ENCODE results near the gene CHCHD1.

DNA sequence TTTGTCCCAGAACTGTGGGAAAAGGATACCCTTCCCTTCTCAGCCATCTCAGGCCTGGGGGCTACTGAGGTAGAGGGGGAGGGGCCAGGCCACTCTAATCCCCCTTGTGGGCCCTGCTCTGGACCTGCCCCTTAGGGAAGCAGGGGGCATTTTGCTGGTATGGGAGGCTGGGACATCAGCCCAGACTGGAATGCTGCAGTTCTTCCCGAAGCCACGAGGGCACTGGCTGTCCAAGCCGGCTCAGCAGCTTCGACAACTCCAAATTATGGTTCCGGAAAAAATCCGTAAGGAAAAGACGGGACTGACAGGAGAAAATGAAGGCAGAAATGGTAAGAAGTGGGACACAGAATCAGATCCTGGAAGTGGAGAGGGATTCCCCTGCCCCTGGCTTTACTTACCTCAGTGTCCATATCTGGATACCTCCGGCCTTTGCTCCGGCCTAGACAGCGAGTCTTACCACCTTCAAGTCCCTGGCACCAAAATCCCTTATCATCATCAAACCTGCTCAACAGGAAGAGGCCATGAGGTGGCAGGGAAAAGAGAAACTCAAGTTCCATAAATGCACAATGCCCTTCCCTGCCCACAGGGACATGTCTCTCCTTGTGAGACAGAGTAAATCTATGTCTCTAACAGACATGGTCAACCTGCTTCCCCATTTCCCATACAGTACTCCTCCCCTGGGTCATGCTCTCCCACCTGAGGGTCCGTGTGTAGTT is 20.6 kb downstream of the CHCHD1 start:
- TF ChIP-seq CTCF (IDR thresholded peaks at IDR 0.05 in 2 of 3, conservative IDR thresholded peaks at IDR 0.05 in 1 of 3; ENCODE audit: borderline replicate concordance in 1 of 3, insufficient read depth in 1 of 3, low read depth in 2 of 3, low read length in 2 of 3) (no peak), POLR2AphosphoS5 (IDR thresholded peaks at IDR 0.05; ENCODE audit: low read depth, low read length) (no peak), EZH2 (IDR thresholded peaks at IDR 0.05) (no peak), ATF3 (IDR thresholded peaks at IDR 0.05) (no peak)
- TF ChIP-seq, protein P1, sequence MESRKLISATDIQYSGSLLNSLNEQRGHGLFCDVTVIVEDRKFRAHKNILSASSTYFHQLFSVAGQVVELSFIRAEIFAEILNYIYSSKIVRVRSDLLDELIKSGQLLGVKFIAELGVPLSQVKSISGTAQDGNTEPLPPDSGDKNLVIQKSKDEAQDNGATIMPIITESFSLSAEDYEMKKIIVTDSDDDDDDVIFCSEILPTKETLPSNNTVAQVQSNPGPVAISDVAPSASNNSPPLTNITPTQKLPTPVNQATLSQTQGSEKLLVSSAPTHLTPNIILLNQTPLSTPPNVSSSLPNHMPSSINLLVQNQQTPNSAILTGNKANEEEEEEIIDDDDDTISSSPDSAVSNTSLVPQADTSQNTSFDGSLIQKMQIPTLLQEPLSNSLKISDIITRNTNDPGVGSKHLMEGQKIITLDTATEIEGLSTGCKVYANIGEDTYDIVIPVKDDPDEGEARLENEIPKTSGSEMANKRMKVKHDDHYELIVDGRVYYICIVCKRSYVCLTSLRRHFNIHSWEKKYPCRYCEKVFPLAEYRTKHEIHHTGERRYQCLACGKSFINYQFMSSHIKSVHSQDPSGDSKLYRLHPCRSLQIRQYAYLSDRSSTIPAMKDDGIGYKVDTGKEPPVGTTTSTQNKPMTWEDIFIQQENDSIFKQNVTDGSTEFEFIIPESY (IDR thresholded peaks at IDR 0.05; ENCODE audit: extremely low read depth, insufficient replicate concordance, low read length), result no peak
